A549 (cell line): ENCODE results near the gene SETD2.

Experiments used
- ATOH8 ChIP-seq: fragments of 250-450 bp; sonication (Bioruptor Pico); IDR thresholded peaks from 2 replicates; pipeline ENCODE4 v1.5.0; 2020; ENCODE audit warnings: low read depth, mild to moderate bottlenecking, moderate library complexity
- CHD2 ChIP-seq: fragments of 150-350 bp; IDR thresholded peaks from 2 replicates; pipeline ENCODE4 v1.6.1; 2014; ENCODE audit warnings: low read length; ENCODE audit not compliant: partially characterized antibody
- CTCF ChIP-seq: fragments of >200 bp; sonication (Bioruptor Twin); formaldehyde crosslinking; IDR thresholded peaks from 3 replicates; pipeline ENCODE4 v1.5.1; 2016
- E2F6 ChIP-seq: IDR thresholded peaks from 2 replicates; pipeline ENCODE4 v1.6.1; 2012; ENCODE audit warnings: low read depth, borderline replicate concordance
- ELK1 ChIP-seq: fragments of 150-350 bp; IDR thresholded peaks from 2 replicates; pipeline ENCODE4 v1.6.1; 2014; ENCODE audit warnings: low read depth, mild to moderate bottlenecking, low read length
- EP300 ChIP-seq, 2 experiments: fragments of >200 bp; sonication (Bioruptor Twin); formaldehyde crosslinking; IDR thresholded peaks; 2 replicates in 1 of 2; 3 replicates in 1 of 2; pipeline ENCODE4 v1.6.1; 2016 to 2017
- ESRRA ChIP-seq: fragments of 150-350 bp; IDR thresholded peaks from 2 replicates; pipeline ENCODE4 v1.6.1; 2014; ENCODE audit warnings: mild to moderate bottlenecking, low read length, borderline replicate concordance
- GATA3 ChIP-seq: IDR thresholded peaks from 2 replicates; pipeline ENCODE4 v1.6.1; 2012; ENCODE audit warnings: borderline replicate concordance
- MAX ChIP-seq: IDR thresholded peaks from 2 replicates; pipeline ENCODE4 v1.6.1; 2012
- POLR2A ChIP-seq: IDR thresholded peaks from 2 replicates; pipeline ENCODE4 v1.6.1; 2012; ENCODE audit warnings: mild to moderate bottlenecking, low read length
- RAD21 ChIP-seq, 2 experiments: fragments of >200 bp in 1 of 2; sonication (Bioruptor Twin) in 1 of 2; formaldehyde crosslinking in 1 of 2; IDR thresholded peaks in 1 of 2; conservative IDR thresholded peaks in 1 of 2; 2 replicates in 1 of 2; 3 replicates in 1 of 2; pipeline ENCODE4 v1.6.1; 2012 to 2018; ENCODE audit warnings: inconsistent platforms in 1 of 2
- RFX5 ChIP-seq: fragments of 450-650 bp; IDR thresholded peaks from 2 replicates; pipeline ENCODE4 v1.7.1; 2014; ENCODE audit warnings: antibody characterized with exemption, mild to moderate bottlenecking, moderate library complexity
- TP53 ChIP-seq: fragments of 250-450 bp; sonication (Bioruptor Pico); IDR thresholded peaks from 2 replicates; pipeline ENCODE4 v1.5.0; 2021; ENCODE audit warnings: mild to moderate bottlenecking, moderate library complexity
- ZSCAN20 ChIP-seq: fragments of 250-450 bp; sonication (Bioruptor Pico); IDR thresholded peaks from 2 replicates; pipeline ENCODE4 v1.8.0; 2022; ENCODE audit warnings: mild to moderate bottlenecking, moderate library complexity

GRCh38 chr3:47121409-47121808, 42.5 kb downstream of the SETD2 start:
- no peak for TF ChIP-seq E2F6
- TF ChIP-seq POLR2A: no peak
- no peak for TF ChIP-seq CHD2
- no peak for TF ChIP-seq ATOH8
- no peak for TF ChIP-seq CTCF
- TF ChIP-seq RFX5: no peak
- no peak for TF ChIP-seq RAD21 (conservative IDR thresholded peaks at IDR 0.05 in 1 of 2, IDR thresholded peaks at IDR 0.05 in 1 of 2)
- TF ChIP-seq GATA3: no peak
- no peak for TF ChIP-seq ZSCAN20 (CRISPR knock-in tag)
- TF ChIP-seq EP300 (IDR thresholded peaks at IDR 0.05): no peak
- no peak for TF ChIP-seq TP53
- TF ChIP-seq MAX: no peak
- TF ChIP-seq ESRRA: no peak
- no peak for TF ChIP-seq ELK1
